Ascending aorta (tissue), 2 donors: ENCODE measurements around the gene TP53TG5. TPM values are rescaled to one million over a fixed set of nuclear protein-coding genes. Genes with fewer than 3 reads are reported as not detected.

Experiments used
- DNase-seq, 2 donors: peaks; one replicate each; pipeline ENCODE4 v3.0.0-alpha.2; 2019; ENCODE audit warnings: low spot score in 2 of 2
- H3K27ac ChIP-seq, 2 donors: fragments of 200-600 bp; sonication (generic); one replicate each; pipeline ENCODE4 v1.5.1; 2016 to 2017; ENCODE audit warnings: mild to moderate bottlenecking in 1 of 2
- H3K27me3 ChIP-seq: fragments of 200-600 bp; sonication (generic); one replicate; pipeline ENCODE4 v1.5.1; 2017
- H3K36me3 ChIP-seq, 2 donors: fragments of 200-600 bp; sonication (generic); one replicate each; pipeline ENCODE4 v1.5.1; 2016
- H3K4me1 ChIP-seq, 2 donors: fragments of 200-600 bp; sonication (generic); one replicate each; pipeline ENCODE4 v1.5.1; 2016 to 2017; ENCODE audit warnings: mild to moderate bottlenecking in 1 of 2
- H3K4me3 ChIP-seq, 2 donors: fragments of 200-600 bp; sonication (generic); one replicate each; pipeline ENCODE4 v1.5.1; 2016 to 2017; ENCODE audit warnings: mild to moderate bottlenecking in 1 of 2
- H3K9me3 ChIP-seq, 2 donors: fragments of 200-600 bp; sonication (generic); one replicate each; pipeline ENCODE4 v1.5.1; 2016
- intact Hi-C: fragments of 100-400 bp; cut with DNase I; formaldehyde crosslinking; loops from one replicate; pipeline ENCODE4 v1.15.1; 2023
- total RNA-seq: library from RNA; depleted of rRNA; stranded (reverse); fragments of >200 nt; gene quantifications from one replicate; pipeline ENCODE4 v1.1.0, GENCODE V29; 2016
- TF ChIP-seq, protein P1 (sequence below), 3 experiments: fragments of 200-600 bp in 2 of 3; fragments of 450-650 bp in 1 of 3; sonication (generic) in 2 of 3; IDR thresholded peaks; one replicate each; pipeline ENCODE4 v1.5.1; 2016 to 2019; ENCODE audit warnings: antibody characterized with exemption in 3 of 3, mild to moderate bottlenecking in 1 of 3, moderate library complexity in 1 of 3

Gene TP53TG5
- total RNA-seq, 1 donor from 2014 or later: not detected

DNA sequence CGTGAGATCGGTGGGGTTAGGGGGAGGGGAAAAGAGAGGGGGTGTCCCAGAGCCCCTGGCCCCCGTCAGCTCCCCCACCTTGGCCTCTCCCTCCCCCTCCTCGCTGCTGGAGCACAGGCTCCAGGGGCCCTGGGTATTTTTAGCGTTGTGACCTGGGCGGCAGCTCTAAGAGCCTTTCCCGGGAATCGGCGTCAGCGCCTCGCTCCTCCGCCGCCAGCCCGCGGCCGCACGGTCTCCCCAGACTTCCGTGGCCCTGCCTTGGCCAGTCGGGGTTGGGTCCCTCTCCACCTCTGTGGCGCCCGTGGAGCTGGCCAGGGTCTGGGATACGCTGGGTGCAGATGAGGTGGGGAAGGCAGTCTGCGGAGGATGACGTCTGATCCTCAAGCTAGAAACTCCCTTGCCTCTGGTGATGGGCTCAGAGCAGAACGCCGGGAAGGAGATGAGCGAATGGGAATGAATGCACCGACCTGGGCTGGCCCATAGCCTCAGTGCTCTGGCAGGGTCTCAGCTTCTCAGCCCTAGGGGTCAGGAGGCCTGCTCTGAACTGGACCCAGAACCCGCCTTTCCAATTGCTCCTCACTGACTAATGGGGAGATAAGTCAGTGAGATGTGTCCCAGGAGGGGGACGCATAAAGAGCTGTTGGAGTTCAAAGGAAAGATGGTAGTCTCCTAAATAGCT, 29.1 kb upstream of the TP53TG5 start:
- peaks cover 9 to 20% of the 10 kb centered on the region in 2 donors for H3K4me1 ChIP-seq
- H3K27me3 ChIP-seq: no peaks in the 10 kb centered on the region
- peak in 1 of 2 donors; percentile 82 for DNase-seq
- H3K27ac ChIP-seq: peak overlapping the region; percentile 95 to 99
- no peaks in the 10 kb centered on the region for H3K9me3 ChIP-seq
- intact Hi-C loops: loop anchor here (1.0 to 10.0 kb wide), 7 partner anchors 9 to 1196 kb away; partner anchors contain the start of genes OSER1, PIGT, STK4 and SYS1
- TF ChIP-seq, protein P1, sequence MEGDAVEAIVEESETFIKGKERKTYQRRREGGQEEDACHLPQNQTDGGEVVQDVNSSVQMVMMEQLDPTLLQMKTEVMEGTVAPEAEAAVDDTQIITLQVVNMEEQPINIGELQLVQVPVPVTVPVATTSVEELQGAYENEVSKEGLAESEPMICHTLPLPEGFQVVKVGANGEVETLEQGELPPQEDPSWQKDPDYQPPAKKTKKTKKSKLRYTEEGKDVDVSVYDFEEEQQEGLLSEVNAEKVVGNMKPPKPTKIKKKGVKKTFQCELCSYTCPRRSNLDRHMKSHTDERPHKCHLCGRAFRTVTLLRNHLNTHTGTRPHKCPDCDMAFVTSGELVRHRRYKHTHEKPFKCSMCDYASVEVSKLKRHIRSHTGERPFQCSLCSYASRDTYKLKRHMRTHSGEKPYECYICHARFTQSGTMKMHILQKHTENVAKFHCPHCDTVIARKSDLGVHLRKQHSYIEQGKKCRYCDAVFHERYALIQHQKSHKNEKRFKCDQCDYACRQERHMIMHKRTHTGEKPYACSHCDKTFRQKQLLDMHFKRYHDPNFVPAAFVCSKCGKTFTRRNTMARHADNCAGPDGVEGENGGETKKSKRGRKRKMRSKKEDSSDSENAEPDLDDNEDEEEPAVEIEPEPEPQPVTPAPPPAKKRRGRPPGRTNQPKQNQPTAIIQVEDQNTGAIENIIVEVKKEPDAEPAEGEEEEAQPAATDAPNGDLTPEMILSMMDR (IDR thresholded peaks at IDR 0.05): no peak
- H3K4me3 ChIP-seq: peak overlapping the region; percentile 81 to 98
- peaks cover 22 to 36% of the 10 kb centered on the region in 2 donors for H3K36me3 ChIP-seq

DNA sequence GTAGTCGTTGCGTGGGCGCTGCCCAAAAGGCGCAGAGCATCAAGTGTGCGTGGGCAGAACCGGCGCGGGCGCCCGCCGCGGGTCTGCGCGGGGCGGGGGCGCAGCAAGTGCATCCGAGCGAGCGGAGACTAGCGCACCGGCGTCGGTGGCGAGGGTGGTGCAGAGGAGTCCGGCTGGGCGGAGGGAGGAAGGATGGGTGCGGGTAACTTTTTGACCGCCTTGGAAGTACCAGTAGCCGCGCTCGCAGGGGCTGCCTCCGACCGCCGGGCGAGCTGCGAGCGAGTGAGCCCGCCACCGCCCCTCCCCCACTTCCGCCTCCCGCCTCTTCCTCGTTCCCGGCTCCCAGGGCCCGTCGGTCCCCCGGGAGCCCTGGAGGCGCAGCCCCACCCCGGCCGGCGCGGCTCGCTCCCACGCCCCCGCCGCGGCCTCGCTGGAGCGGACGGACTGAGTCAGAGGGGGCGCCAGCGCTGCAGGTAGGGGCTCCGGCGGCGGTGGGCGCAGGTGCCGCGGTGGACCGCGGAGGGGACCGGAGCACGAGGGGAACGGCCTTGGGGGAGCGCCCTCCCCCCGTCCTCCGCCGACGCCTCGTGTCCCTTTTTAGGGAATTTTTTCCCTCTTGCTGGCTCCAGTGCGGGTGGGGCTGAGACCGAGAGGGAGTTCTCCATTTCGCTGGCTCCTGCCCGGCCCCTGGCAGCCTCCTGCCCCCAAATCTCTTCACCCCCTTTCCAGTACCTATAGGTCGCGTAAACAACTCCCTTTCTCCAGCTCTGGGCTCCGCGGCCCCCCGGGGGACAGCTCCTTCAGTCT, 28.3 kb upstream of the TP53TG5 start:
- H3K4me3 ChIP-seq: peak overlapping the region; percentile 81 to 98
- no peaks in the 10 kb centered on the region for H3K9me3 ChIP-seq
- intact Hi-C loops: loop anchor here (1.0 to 10.0 kb wide), 8 partner anchors 10 to 1196 kb away; partner anchors contain the start of genes OSER1, PIGT, STK4 and SYS1
- TF ChIP-seq, protein P1 (IDR thresholded peaks at IDR 0.05): no peak
- H3K4me1 ChIP-seq: peaks cover 9 to 20% of the 10 kb centered on the region in 2 donors
- peaks cover 19 to 29% of the 10 kb centered on the region in 2 donors for H3K36me3 ChIP-seq
- no peaks in the 10 kb centered on the region for H3K27me3 ChIP-seq
- DNase-seq: peak; percentile 38 to 90
- peak overlapping the region; percentile 95 to 99 for H3K27ac ChIP-seq

DNA sequence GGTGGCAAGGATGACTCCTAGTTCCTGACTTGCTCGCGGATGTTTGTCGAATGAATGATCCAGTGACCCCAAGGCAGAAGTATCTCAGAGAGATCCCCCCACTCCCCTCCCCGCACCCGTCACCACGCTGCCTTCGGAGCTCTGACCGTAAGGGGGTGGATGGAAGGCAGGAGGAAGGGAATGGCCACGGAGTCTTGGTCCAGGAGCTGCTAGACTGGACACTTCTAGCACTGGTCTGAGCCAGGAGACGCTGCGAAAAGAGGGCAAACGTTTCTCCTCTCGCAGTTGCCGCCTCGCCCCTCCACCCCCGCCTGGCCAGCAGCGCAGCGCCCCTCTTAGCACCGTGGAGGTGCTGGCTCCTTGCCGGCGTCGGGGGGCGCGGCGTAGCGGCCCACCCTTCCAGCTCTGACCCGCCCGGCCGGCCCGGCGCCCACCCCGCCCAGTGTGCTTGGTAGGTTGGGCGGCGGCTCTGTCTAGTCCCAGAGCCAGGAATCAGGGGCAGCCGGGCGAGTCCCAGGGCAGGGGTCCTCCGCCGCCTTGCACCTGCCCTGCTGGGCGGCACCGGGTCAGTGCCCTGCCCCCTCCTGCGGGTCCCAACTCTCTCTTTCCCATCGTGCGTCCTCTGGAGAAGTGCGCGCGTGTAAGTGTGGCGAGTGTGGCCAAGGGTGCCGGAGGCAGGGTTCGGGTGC, 27.6 kb upstream of the TP53TG5 start:
- H3K4me1 ChIP-seq: peaks cover 9 to 20% of the 10 kb centered on the region in 2 donors
- H3K27me3 ChIP-seq: no peaks in the 10 kb centered on the region
- peak overlapping the region; percentile 95 to 99 for H3K27ac ChIP-seq
- intact Hi-C loops: loop anchor here (1.0 to 10.0 kb wide), 7 partner anchors 31 to 1195 kb away; partner anchors contain the start of genes OSER1, STK4, SYS1 and TOMM34
- DNase-seq: peak in 1 of 2 donors; percentile 76
- peaks cover 13 to 22% of the 10 kb centered on the region in 2 donors for H3K36me3 ChIP-seq
- H3K9me3 ChIP-seq: no peaks in the 10 kb centered on the region
- TF ChIP-seq, protein P1 (IDR thresholded peaks at IDR 0.05): no peak
- H3K4me3 ChIP-seq: peak overlapping the region; percentile 81 to 98

DNA sequence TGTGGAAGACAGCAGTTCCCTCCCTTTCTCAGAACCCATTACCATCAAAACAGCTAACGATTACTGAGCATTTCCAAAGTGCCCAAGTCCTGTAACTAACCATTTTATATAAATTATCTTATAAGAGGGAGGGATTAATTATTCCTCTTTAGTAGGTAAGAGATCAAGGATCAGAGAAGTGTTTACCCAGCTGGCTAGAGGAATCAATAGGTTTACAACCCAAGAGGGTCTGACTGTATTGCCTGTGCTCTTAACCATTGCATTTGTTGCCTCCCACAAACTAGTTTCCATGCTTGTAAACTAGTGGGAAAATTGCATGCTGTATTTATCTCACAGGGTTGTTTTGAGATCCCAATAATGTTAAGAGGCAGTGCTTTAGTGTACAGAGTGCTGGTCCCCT, 26.3 kb upstream of the TP53TG5 start:
- TF ChIP-seq, protein P1 (IDR thresholded peaks at IDR 0.05): no peak
- H3K27ac ChIP-seq: peak overlapping the region in 1 of 2 donors; percentile 99
- intact Hi-C loops: loop anchor here (10.0 kb wide), 2 partner anchors 440 to 570 kb away; partner anchors contain the start of genes STK4, TOMM34 and ZNF335
- H3K4me3 ChIP-seq: no peak overlapping the region
- H3K4me1 ChIP-seq: peaks cover 9 to 15% of the 10 kb centered on the region in 2 donors
- DNase-seq: no peak
- no peaks in the 10 kb centered on the region for H3K9me3 ChIP-seq
- H3K27me3 ChIP-seq: no peaks in the 10 kb centered on the region
- peaks cover 1 to 9% of the 10 kb centered on the region in 2 donors for H3K36me3 ChIP-seq

DNA sequence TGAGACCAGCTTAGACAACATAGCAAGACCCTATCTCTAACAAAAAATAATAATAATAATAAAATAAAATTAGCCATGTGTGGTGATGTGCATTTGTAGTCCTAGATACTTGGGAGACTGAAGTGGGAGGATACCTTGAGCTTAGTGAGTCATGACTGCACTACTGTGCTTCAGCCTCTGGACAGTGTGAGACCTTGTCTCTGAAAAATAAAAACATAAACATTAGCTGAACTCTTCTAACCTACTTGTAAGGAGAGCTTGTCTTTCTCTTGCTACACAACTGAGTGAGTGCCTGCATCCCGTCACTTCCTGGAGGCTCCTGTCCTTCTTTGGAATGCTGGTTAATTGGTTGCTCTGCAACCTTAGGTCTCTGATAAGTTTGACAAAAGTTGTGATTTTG, 24.8 kb upstream of the TP53TG5 start:
- H3K9me3 ChIP-seq: no peaks in the 10 kb centered on the region
- no peak overlapping the region for H3K4me3 ChIP-seq
- H3K27me3 ChIP-seq: no peaks in the 10 kb centered on the region
- H3K27ac ChIP-seq: no peak overlapping the region
- H3K36me3 ChIP-seq: no peaks in the 10 kb centered on the region
- peaks cover under 1 to 2% of the 10 kb centered on the region in 2 donors for H3K4me1 ChIP-seq
- TF ChIP-seq, protein P1 (IDR thresholded peaks at IDR 0.05): no peak
- DNase-seq: no peak
- intact Hi-C loops: loop anchor here (10.0 kb wide), 2 partner anchors 438 to 572 kb away; partner anchors contain the start of genes STK4, TOMM34 and ZNF335
